ENCODE data around the gene MTMR3. TPM values are rescaled to one million over a fixed set of nuclear protein-coding genes. Genes with fewer than 3 reads are reported as not detected.

Gene MTMR3
- total RNA-seq, 1 experiment from 2014 or later, result 11.2 TPM

DNA sequence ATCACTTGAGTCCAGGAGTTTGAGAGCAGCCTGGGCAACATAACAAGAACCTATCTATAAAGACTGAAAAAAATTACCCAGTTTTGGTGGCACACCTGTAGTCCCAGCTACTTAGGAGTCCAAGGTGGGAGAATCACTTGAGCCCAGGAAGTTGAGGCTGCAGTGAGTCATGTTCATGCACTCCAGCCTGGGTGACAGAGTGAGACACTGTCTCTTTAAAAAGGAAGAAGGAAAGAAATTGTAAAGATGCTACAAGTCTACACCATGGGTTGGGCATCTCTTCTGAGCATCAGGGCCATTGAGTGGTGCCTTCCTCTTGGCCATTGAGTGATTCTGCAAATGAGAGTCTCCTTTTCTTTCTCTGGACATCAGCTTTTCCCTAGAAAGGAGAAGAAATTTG, 15.7 kb upstream of the MTMR3 start:
- no peak for DNase-seq (ENCODE audit: extremely low read depth, low read depth)

DNA sequence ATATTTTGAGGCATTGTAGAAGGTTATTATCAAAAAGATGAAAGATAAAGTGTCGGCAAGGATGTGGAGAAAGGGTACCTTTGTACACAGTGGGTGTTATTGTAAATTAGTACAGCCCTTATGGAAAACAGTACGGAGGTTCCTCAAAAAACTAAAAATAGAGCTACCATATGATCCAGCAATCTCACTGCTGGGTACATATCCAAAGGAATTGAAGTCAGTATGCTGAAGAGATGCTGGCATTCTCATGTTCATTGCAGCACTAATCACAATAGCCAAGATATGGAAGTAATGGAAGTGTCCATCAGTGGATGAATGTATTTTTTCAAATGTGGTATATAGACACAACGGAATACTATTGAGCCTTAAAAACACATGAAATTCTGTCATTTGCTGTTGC, 15.1 kb upstream of the MTMR3 start:
- DNase-seq (ENCODE audit: extremely low read depth, low read depth), result no peak

DNA sequence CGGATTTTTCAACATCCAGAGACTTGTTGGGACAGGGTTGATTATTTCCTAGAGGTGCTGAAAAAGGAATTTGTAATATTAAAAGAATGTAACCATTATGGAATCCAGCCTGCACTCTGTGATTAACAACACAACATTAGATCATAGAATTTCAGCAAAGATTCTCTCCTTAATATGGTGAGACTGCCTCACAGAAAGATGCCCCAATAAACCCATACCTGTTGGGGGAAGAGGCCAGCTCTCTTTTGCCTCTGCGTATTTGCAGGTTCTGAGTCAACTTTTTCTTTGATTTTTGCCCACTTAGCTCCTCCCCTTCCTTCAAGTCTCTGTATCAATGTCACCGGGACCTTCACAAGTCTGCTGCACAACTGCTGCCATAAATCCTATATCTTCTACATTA, 12.4 kb upstream of the MTMR3 start:
- no peak for DNase-seq (ENCODE audit: extremely low read depth, low read depth)

DNA sequence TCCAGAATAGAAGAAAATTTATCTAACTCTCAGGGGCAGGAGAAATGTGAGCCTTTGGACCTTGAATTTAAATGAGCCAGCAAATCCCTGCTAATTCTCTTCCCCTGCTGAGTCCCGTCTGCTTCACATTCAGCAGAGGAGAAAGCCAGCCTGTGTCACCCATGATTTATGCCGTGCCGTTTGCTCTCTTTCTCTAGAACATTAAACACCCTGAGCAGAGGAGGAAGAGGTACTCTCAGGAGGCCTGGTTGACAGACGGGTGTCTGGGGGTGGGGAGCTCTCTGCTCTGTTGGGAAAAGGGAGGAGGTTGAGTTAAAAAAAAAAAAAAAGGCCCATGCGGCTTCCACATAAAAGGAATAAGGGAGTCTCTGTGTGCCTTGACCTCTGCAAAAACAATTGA, 11.3 kb upstream of the MTMR3 start:
- no peak for DNase-seq (ENCODE audit: extremely low read depth, low read depth)

DNA sequence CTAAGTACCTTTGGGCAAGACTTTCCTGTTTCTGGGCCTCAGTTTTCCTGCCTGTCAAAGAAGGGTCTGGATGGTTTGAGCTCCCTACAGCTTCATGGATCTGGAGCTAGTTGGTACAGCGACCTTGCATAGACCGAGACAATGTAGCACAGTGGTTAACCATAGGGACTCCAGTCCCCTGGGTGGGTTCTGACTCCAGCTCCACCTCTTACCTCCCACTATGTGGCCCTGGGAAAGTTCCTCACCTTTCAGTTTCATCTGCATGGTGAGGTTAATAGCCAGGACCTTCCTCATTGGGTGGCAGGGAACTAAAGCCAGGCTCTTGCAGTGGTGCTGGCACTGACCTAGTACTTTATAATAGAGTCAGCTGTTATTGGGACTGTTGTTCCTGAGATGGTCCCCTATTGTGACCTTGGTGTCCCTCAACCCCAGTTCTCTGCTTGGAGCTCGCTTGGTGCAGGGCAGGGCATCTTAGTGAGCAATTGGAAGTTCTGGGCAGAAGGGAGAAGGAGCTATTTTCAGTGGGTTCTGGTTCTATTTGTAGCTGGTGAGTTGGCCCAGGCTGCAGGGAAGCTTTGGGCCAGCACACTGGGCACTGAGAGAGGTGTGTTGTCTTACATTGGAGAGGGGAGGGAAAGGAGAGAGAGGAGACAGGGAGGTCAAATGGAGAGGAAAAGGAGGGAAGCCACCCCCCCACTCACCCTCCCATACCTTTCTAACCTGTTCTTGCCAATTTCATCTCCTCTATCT, 10.7 kb upstream of the MTMR3 start:
- DNase-seq (ENCODE audit: extremely low read depth, low read depth), result no peak

DNA sequence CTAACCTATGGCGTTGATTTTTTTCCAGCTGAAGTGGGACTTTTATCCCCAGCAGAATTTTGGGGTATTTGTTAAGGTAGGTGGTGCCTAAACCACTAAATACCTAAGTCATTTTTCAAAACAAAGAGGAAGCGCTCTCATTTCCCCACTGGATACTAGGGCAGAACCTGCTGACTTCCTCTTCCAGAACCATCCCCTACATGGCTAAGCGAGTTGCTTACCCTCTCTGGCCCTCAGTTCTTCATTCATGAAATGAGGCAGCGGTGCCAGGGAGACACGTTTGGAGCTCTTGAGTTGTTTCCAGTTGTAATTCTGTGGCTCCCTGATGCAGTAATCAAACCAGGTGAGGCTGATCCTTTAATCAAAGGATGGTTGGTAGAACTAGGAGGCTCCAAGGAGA, 10.0 kb upstream of the MTMR3 start:
- DNase-seq (ENCODE audit: extremely low read depth, low read depth), result no peak

DNA sequence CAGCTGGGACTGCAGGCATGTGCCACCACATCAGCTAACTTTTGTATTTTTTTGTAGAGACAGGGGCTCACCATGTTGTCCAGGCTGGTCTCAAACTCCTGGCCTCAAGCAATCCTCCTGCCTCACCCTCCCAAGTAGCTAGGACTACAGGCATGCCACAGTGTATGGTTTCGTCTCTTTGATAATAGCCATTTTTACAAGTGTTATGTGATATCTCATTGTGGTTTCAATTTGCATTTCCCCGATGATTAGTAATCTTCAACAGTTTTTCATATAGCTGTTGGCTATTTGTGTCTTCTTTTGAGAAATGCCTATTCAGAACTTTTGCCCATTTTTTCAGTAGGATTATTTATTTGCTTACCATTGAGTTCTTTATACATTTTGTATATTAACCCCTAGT, 9.0 kb upstream of the MTMR3 start:
- no peak for DNase-seq (ENCODE audit: extremely low read depth, low read depth)

DNA sequence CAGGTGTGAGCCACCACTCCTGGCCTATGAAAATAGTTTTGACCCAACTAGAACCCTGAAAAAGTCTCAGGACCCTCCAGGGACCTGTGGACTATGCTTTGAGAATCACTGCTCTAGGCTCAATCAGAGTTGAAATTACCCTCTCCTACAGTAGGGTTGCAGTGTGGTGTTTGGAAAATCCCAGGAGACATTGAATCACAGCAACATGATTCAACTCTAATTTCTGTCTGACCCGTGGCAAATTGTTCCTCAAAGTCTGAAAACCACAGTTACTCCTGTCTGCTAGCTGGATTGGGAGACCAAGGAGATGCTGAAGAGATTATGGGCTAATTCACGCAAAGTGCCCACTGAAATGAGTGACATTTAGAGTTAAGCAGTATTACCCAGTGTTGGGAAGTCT, 5.4 kb upstream of the MTMR3 start:
- DNase-seq (ENCODE audit: extremely low read depth, low read depth), result no peak

DNA sequence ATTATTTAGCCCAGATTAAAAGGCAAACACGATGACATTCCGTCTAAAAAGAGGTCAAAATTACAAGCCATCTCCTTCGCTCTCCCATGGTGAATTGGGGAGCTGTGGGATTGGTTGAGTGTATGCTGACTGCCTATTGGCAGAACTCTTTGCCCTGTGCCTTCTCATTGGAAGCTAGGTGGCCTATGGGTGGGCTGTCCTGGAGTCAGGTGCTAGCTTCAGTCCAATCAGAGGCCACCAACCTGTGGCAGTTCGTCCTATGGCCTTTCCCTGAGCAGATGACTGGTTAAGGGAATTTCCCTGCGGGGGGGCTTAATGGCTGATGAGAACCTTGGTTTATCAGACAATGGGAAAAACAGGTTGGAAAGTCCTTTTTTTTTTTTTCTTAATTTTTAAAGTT, 3.2 kb upstream of the MTMR3 start:
- no peak for DNase-seq (ENCODE audit: extremely low read depth, low read depth)

DNA sequence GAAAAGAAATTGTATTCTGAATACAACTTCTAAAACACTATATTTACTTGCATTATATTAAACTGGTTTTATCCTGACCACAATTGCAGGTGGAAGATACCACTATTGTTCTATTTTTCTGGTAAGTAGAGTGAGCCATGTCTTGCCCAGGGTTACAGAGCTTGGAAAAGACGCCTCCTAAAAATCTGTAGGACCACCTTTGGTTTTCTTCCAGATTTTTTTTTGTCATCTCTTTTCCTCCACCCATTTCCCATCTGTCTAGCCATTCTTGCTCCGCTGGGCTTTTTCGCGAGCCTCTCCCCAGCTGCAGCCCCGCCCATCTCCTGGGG, 294 bp upstream of the MTMR3 start:
- DNase-seq (ENCODE audit: extremely low read depth, low read depth), result no peak

DNA sequence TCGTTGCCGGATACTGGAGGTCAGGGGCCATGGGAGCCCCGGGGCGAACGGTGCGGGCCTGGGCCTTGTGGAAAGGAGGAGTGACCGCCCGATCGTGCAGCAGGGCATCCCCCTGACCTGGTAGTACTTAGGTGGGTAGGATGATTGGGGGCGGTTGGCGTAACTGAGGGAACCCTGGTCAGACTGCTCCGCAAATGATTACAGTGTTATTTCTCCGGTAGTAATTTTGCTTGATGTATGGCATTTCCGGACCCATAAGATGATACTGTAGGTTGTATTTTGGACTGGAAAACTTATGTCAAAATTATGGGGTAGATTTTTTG, 762 bp downstream of the MTMR3 start:
- DNase-seq (ENCODE audit: extremely low read depth, low read depth), result no peak

DNA sequence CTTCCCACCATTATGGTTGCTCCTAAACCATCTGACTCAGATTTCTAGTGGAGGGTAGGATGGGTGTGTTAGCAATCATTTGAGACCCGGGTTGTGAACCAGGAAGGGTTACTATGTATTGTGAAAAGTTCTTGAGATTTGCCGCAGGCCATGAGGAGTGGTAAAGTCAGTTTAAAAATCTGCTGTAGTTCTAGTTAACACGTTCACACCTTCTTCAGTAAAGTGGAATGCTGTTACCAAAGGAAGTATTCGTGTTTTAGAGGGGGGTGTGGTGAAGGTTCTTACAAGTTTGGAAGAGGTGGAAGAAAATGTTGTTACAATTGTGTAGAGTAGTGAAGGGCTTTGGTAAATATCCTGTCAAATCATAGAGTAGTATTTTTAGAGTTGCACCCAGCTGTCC, 2.6 kb downstream of the MTMR3 start:
- no peak for DNase-seq (ENCODE audit: extremely low read depth, low read depth)

DNA sequence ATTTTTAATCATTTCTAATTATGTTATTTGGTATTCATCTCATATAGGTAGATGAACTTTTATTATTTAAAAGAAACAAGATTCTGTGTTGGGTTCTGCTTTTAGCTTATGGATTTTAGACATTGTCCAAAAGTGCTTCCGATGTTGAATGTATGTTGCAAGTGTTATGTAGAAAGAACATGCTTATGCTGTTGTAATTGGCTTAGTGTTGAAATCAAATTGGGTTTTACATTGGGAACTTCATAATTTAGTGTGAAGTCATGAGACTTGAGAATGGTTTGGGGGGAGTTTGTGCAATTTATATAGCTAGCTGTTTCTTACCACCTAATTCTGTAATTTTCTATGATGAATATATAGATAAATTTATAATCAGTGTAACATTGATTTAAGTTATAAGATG, 3.6 kb downstream of the MTMR3 start:
- no peak for DNase-seq (ENCODE audit: extremely low read depth, low read depth)

DNA sequence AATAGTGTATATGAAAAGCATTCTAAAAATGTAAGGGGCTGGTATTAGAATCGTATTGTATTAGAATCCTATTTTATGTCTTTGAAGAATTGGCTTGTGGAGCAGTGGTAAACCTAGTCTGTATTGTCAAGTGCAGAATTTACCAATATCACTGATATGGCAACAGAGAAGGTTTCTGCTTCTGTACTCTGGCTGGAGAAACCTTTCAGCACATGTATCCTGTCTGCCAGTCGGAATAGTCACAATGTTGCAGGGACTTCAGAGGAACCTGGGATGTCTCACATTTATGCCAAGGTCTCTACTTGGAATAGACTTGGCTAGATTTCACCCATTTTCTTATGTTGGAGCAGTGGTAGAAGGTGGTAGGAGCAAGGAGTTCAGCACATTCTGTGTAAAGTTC, 4.4 kb downstream of the MTMR3 start:
- DNase-seq (ENCODE audit: extremely low read depth, low read depth), result no peak

DNA sequence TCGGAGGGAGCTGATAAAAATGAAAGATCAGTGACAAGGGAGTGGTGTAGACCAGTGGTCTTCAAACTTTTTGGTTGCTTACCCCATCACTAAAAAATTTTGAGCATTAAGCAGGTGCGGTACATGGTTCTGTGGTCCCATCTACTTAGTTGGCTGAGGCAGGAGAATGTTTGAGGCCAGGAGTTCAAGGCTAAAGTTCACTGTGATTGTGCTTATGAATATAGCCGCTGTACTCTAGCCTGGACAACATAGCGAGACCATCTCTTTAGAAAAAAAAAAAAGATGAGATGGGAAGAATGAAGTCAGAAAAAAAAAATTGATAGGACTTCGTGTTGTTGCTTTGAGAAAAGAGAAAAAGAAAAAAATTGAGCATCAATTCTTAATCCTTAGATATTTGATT, 7.8 kb downstream of the MTMR3 start:
- no peak for DNase-seq (ENCODE audit: extremely low read depth, low read depth)

DNA sequence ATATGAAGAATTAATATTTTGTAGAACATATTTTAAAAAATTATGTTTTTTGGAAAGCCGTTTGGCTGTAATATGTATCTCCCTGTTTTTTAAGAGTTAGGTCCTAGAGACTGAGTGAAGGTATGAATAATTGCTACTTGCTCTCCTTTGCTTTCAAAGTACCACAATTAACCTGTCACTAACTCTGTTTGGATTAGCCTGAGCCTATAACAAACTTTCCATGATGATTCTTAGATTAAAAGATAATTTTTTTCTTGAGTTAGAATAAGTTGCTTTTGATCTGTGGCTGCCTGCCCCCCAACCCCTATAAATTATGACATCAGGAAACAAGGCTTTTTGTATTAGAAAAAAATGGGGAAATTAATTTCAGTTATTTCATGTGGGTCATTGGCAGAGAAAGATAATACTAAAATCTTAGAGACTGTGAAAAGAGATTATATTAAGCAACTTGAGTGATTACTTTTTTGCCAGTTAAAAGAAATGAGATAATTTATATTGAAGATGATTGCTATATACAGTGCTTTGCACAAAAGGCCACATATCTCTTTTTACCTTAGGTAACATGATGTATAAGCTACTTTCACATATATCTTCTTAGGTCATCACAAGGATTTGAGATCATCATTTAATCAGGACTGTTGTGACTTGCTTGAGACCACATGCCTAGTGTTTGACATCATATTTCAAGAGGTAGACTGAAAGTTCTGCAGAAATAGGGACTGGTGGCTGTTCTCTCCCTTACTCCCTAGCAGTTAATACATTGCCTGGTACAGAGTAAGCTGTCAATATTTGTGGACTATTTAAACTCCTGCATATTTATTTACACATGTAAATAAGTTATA, 9.6 kb downstream of the MTMR3 start:
- DNase-seq (ENCODE audit: extremely low read depth, low read depth), result no peak

DNA sequence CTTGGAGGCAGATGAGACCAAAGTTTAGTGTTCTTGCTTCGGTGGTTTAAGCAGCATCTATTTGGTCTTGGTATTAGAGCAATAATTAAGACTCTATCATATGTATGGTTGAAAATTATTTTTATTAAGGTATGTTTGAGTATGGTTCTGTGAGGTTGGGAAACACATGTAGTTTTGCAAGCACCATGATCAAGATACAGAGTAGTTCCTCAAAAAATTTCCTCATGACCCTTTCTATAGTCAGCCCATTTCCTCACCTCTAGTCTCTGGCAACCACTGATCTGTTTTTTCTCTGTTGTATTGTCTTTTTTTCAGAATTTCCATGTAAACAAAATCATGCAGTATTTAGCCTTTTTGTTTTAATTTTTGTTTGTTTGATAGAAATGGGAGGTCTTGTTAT, 18.4 kb downstream of the MTMR3 start:
- DNase-seq (ENCODE audit: extremely low read depth, low read depth), result no peak

DNA sequence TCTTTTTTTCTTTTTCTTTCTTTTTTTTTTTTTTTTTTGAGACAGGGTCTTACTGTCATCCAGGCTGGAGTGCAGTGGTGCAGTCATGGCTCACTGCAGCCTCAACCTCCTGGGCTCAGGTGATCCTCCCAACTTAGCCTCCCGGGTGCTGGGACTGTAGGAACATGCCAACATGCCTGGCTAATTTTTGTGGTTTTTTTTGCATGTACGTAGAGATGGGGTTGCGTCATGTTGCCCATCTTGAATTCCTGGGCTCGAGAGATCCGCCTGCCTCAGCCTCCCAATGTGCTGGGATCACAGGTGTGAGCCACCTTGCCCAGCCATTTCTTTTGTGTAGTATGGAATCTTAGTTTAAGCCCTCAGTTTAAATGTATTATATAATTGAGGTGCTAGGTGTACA, 20.4 kb downstream of the MTMR3 start:
- no peak for DNase-seq (ENCODE audit: extremely low read depth, low read depth)

DNA sequence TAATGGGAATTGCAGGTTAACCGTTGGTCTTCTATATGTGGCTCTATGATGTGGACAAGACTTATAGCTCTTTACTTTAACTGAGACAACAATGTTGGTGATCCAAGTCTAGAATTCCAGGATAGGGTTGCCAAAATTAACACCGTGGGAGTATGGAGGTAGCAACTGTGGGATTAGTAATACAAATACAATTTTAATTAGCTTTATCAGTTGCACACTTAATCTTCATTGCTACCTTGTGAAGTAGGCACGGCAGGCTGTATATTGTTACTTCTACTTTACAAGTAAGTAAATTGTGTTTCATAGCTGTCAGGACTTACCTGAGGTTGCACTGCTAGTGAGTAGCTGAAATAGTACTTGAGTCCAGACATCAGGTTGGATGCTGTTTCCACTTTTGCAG, 21.0 kb downstream of the MTMR3 start:
- no peak for DNase-seq (ENCODE audit: extremely low read depth, low read depth)

DNA sequence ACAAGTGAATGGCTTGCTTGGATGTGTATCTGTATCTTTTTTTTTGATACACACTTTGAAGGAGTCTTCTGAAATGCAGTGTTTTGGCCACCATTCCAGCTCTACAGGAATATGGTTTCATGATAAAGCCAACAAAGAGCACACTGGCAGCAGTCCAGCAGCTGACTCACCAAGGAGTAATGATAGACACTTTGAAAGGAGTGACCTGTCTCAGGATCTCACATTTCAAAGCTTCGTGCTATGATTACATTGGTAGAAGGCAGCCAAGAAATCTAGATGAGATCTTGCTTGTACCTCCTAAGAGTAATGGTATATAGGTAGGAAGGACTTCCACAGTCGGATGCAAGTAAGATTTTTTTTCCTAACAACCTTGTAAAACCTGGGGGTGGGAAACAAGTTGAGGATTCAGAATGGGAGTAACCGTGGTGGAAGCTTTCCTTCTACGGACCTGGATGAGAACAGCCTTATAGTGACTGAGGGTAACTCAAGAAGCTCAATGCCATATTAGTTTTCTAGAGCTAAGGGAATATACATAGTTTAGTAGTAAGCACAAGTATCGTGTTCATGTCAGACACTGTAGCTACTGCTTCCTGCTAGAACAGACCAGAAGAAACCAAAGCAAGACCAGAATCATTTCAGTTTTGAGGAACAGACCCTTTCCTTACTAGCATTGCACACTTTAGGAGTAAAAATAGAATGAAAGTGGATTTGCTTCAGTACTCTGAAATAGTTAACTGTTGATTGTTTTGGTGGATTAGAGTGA, 25.0 kb downstream of the MTMR3 start:
- DNase-seq (ENCODE audit: extremely low read depth, low read depth), result peak; percentile 79

DNA sequence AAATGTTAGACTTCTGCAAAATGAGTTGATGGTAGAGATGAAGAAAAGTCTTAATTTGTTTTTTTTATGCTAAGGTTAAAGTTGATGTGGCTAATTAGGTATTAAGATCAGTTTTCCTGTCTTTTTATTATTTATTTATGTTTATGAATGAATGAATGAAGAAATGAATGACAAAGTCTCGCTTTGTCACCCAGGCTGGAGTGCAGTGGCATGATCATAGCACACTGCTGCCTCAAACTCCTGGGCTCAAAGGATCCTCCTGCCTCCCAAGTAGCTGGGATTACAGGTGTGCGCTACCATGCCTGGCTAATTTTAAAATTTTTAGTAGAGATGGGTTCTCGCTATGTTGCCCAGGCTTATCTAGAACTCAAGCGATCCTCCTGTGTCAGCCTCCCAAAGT, 29.2 kb downstream of the MTMR3 start:
- no peak for DNase-seq (ENCODE audit: extremely low read depth, low read depth)

Measured in NCI-H460 (cell line).